Hepatocyte (in vitro differentiated cells): ENCODE results near the gene ERVFRD-1.

Source experiments
- EZH2 ChIP-seq: fragments of 200-600 bp; sonication (generic); IDR thresholded peaks from 2 replicates; pipeline ENCODE4 v1.6.1; 2016; ENCODE audit warnings: antibody characterized with exemption, mild to moderate bottlenecking, borderline replicate concordance
- EZH2phosphoT487 ChIP-seq: fragments of 200-600 bp; sonication (generic); IDR thresholded peaks from one replicate; pipeline ENCODE4 v1.6.1; 2018; ENCODE audit warnings: antibody characterized with exemption, mild to moderate bottlenecking, low read depth, moderate library complexity; ENCODE audit not compliant: unreplicated experiment, severe bottlenecking
- TF ChIP-seq, protein P1 (sequence below): fragments of 200-600 bp; sonication (generic); IDR thresholded peaks from 2 replicates; pipeline ENCODE4 v1.5.1; 2016; ENCODE audit warnings: antibody characterized with exemption, mild to moderate bottlenecking; ENCODE audit not compliant: poor library complexity

DNA sequence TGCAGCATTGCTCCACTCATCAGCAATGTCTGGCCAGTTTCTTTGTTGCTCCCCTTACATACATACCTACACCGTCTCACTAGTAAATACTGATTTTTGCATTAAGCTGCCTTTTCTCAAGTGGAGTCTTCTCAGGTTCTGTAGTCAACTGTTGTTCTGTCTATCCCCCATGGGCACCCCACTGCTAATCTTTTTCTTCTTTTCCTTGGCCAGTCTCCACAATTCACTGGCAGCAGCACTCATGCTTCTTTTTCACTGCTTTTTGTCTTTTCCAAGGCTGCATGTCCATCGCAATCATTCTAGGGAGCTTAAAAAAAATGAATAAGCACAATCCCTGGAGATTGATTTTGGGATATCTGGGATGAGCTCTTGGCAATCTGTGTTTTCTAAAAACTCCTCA is 10.3 kb upstream of the ERVFRD-1 start:
- TF ChIP-seq, protein P1, sequence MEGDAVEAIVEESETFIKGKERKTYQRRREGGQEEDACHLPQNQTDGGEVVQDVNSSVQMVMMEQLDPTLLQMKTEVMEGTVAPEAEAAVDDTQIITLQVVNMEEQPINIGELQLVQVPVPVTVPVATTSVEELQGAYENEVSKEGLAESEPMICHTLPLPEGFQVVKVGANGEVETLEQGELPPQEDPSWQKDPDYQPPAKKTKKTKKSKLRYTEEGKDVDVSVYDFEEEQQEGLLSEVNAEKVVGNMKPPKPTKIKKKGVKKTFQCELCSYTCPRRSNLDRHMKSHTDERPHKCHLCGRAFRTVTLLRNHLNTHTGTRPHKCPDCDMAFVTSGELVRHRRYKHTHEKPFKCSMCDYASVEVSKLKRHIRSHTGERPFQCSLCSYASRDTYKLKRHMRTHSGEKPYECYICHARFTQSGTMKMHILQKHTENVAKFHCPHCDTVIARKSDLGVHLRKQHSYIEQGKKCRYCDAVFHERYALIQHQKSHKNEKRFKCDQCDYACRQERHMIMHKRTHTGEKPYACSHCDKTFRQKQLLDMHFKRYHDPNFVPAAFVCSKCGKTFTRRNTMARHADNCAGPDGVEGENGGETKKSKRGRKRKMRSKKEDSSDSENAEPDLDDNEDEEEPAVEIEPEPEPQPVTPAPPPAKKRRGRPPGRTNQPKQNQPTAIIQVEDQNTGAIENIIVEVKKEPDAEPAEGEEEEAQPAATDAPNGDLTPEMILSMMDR: no peak
- no peak for TF ChIP-seq EZH2
- TF ChIP-seq EZH2phosphoT487: no peak
